Myocyte (in vitro differentiated cells): ENCODE measurements around the gene CTNNA1. TPM values are rescaled to one million over a fixed set of nuclear protein-coding genes. Genes with fewer than 3 reads are reported as not detected.

Source experiments
- DNase-seq: peaks from one replicate; pipeline ENCODE4 v3.0.0-alpha.2; 2012; ENCODE audit warnings: low read depth
- total RNA-seq: library from RNA; depleted of rRNA; stranded (reverse); fragments of >200 nt; gene quantifications from 2 replicates; pipeline ENCODE4 v1.2.3, GENCODE V29; 2014

Gene CTNNA1
- total RNA-seq, 1 donor from 2014 or later = 787 TPM

- DNase-seq = no peak
Measured at GRCh38 chr5:138926688-138927448, 173.6 kb downstream of the CTNNA1 start.

- DNase-seq = no peak
Measured at GRCh38 chr5:138927544-138927943, 174.3 kb downstream of the CTNNA1 start.

- DNase-seq = peak; percentile 66
Measured at GRCh38 chr5:138927979-138928378, 174.8 kb downstream of the CTNNA1 start.

GRCh38 chr5:138929571-138929955 lies 176.3 kb downstream of the CTNNA1 start:
- DNase-seq = no peak

- DNase-seq = no peak
Measured at GRCh38 chr5:138930371-138931097, 177.3 kb downstream of the CTNNA1 start.

GRCh38 chr5:138932171-138932810 lies 179.1 kb downstream of the CTNNA1 start:
- no peak for DNase-seq

- DNase-seq = no peak
Measured at GRCh38 chr5:138933522-138934290, 180.5 kb downstream of the CTNNA1 start.

- DNase-seq = no peak
Measured at GRCh38 chr5:138934971-138935370, 181.7 kb downstream of the CTNNA1 start.

GRCh38 chr5:138935466-138935865 lies 182.2 kb downstream of the CTNNA1 start:
- DNase-seq = no peak

GRCh38 chr5:138936225-138936967 lies 183.2 kb downstream of the CTNNA1 start:
- DNase-seq = no peak

GRCh38 chr5:138936968-138937345 lies 183.7 kb downstream of the CTNNA1 start:
- DNase-seq = no peak

GRCh38 chr5:138937392-138938387 lies 184.5 kb downstream of the CTNNA1 start:
- no peak for DNase-seq

GRCh38 chr5:138938526-138938925 lies 185.3 kb downstream of the CTNNA1 start:
- DNase-seq = no peak

GRCh38 chr5:138942066-138942465 lies 188.8 kb downstream of the CTNNA1 start:
- DNase-seq = no peak

GRCh38 chr5:138942861-138943260 lies 189.6 kb downstream of the CTNNA1 start:
- no peak for DNase-seq

- DNase-seq = no peak
Measured at GRCh38 chr5:138943599-138944173, 190.5 kb downstream of the CTNNA1 start.

- no peak for DNase-seq
Measured at GRCh38 chr5:138944527-138945322, 191.5 kb downstream of the CTNNA1 start.
